Mucosa of descending colon (tissue), 3 donors: Measurements from ENCODE around the gene TEX13A. TPM values are rescaled to one million over a fixed set of nuclear protein-coding genes. Genes with fewer than 3 reads are reported as not detected.

Experiments
- ATAC-seq: fragments of 200-7000 bp; cut with Tn5 transposase; one replicate; pipeline ENCODE4 v1.9.1; 2020; ENCODE audit warnings: mild to moderate bottlenecking, moderate library complexity
- DNase-seq, 3 donors: peaks; one replicate each; pipeline ENCODE4 v3.0.0-alpha.2; 2020
- H3K36me3 ChIP-seq: fragments of 200-600 bp; one replicate; pipeline ENCODE4 v1.8.0; 2021; ENCODE audit warnings: low read depth, mild to moderate bottlenecking
- H3K4me1 ChIP-seq: fragments of 200-600 bp; one replicate; pipeline ENCODE4 v1.8.0; 2021; ENCODE audit warnings: low read depth, mild to moderate bottlenecking
- H3K4me3 ChIP-seq: fragments of 200-600 bp; one replicate; pipeline ENCODE4 v1.8.0; 2021; ENCODE audit warnings: mild to moderate bottlenecking
- H3K9me3 ChIP-seq: fragments of 200-600 bp; one replicate; pipeline ENCODE4 v1.8.0; 2021; ENCODE audit warnings: mild to moderate bottlenecking
- intact Hi-C, 2 donors: fragments of 100-400 bp; cut with DNase I in 1 of 2; cut with micrococcal nuclease in 1 of 2; formaldehyde crosslinking; loops; one replicate each; pipeline versions ENCODE4 v1.11.0 to v1.11.1; 2022; cut with DNase I, micrococcal nuclease
- total RNA-seq, 3 donors: library from RNA; stranded (reverse); fragmentation: NEBNext Ultra II Directional in 2 of 3; extraction: Animal tissue kit (Norgen Biotek cat#: 25700) in 2 of 3; gene quantifications; one replicate each; pipeline versions ENCODE4 v1.2.1 to v1.2.4, GENCODE V29; 2021 to 2023
- TF ChIP-seq, protein P1 (sequence below): fragments of 200-600 bp; IDR thresholded peaks from one replicate; pipeline ENCODE4 v1.8.0; 2022; ENCODE audit warnings: antibody characterized with exemption, mild to moderate bottlenecking
- donor health status: DM: no; HTN: no; CAD: no; lungs with moderate emphysema.
- donor health status: DM: no; HTN: no; CAD: no.
- donor health status: DM: no; HTN: yes; CAD: no.

The TEX13A gene
- total RNA-seq, 3 donors from 2014 or later = not detected

DNA sequence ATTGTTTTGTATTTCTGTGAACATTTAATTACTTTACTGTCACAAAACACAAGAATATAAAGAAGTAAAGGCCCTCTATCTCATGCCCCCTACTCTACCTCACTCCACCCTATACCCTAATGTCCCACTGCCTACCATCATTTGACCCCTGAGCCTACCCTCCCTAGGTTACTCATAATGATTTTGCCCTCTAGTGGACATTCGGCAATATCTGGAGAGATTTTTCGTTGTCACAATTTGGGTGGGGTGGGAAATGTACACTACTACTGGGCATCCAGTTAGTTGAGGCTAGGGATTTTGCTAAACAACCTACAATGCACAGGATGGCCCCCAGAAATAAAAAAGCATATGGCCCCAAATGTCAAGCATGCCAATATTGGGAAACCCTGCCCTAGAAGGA is 10.2 kb downstream of the TEX13A start:
- no peaks in the 10 kb centered on the region for H3K4me1 ChIP-seq
- H3K9me3 ChIP-seq = no peaks in the 10 kb centered on the region
- no peak overlapping the region for H3K4me3 ChIP-seq
- ATAC-seq (no peak), DNase-seq (no peak)
- intact Hi-C loops = no loop called here
- no peaks in the 10 kb centered on the region for H3K36me3 ChIP-seq
- TF ChIP-seq, protein P1, sequence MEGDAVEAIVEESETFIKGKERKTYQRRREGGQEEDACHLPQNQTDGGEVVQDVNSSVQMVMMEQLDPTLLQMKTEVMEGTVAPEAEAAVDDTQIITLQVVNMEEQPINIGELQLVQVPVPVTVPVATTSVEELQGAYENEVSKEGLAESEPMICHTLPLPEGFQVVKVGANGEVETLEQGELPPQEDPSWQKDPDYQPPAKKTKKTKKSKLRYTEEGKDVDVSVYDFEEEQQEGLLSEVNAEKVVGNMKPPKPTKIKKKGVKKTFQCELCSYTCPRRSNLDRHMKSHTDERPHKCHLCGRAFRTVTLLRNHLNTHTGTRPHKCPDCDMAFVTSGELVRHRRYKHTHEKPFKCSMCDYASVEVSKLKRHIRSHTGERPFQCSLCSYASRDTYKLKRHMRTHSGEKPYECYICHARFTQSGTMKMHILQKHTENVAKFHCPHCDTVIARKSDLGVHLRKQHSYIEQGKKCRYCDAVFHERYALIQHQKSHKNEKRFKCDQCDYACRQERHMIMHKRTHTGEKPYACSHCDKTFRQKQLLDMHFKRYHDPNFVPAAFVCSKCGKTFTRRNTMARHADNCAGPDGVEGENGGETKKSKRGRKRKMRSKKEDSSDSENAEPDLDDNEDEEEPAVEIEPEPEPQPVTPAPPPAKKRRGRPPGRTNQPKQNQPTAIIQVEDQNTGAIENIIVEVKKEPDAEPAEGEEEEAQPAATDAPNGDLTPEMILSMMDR = no peak

- TF ChIP-seq, protein P1 = no peak
- no peak for DNase-seq
- Histone ChIP-seq H3K4me3 (no peak overlapping the region), H3K9me3 (no peaks in the 10 kb centered on the region), H3K4me1 (no peaks in the 10 kb centered on the region), H3K36me3 (no peaks in the 10 kb centered on the region)
- intact Hi-C loops = no loop called here
- ATAC-seq = no peak
Observed at GRCh38 chrX:105209406-105209805, 11.1 kb downstream of the TEX13A start.

DNA sequence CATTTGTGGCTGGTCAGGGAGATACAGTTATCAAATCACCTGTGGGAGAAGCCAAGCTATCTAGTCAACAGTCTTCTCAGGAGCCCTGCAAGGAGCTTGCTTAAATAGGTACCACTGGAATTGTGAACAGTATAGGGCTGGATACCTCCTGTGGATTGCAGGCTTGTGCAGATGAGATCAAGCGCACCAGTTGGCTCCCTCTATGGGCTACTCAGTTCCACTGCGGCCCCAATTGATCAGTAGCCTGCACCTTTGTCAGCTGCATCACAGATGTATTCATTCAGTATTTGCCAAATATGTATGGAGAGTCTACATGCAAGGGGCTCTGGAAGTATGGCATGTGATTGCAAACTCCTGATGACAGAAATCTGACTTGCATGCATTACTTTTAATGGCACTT is 28.6 kb downstream of the TEX13A start:
- Histone ChIP-seq H3K4me1 (no peaks in the 10 kb centered on the region), H3K4me3 (no peak overlapping the region), H3K36me3 (no peaks in the 10 kb centered on the region), H3K9me3 (no peaks in the 10 kb centered on the region)
- peak; percentile 65 for ATAC-seq
- intact Hi-C loops = no loop called here
- TF ChIP-seq, protein P1 = no peak
- peak in 1 of 3 donors; percentile 2 for DNase-seq

DNA sequence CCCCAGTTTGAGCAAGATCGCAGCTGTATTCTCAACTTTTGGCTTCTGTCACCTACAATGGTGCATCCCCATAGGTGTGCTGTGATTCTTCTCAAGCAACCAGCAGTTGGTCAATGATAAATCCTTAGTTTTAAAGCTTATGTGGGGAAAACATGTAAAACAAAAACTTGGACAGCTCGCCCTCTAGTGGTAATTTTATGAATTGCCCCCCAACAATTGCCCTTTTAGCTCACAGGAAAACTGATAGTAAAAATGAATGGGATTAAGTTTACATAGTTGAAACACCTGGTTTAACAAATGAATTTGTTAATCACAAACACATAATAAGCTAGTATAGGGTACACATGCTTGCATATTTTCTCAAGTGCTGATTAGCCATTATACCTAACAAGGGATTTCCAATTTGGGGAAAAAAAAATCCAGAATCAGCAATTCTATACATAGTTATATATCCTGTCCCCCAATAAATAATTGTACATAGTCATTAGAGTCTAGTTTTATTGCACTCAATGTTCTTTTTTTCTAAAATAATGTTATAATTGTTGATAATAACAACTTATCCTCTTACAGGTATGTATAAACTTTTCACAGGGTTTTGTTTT is 30.1 kb downstream of the TEX13A start:
- H3K4me1 ChIP-seq = no peaks in the 10 kb centered on the region
- H3K9me3 ChIP-seq = no peaks in the 10 kb centered on the region
- TF ChIP-seq, protein P1 = peak; percentile 22
- H3K4me3 ChIP-seq = no peak overlapping the region
- peak in 1 of 3 donors; percentile 49 for DNase-seq
- ATAC-seq = peak; percentile 31
- intact Hi-C loops = no loop called here
- H3K36me3 ChIP-seq = no peaks in the 10 kb centered on the region

- Histone ChIP-seq H3K9me3 (no peaks in the 10 kb centered on the region), H3K36me3 (no peaks in the 10 kb centered on the region), H3K4me3 (no peak overlapping the region), H3K4me1 (no peaks in the 10 kb centered on the region)
- ATAC-seq = no peak
- TF ChIP-seq, protein P1 = no peak
- intact Hi-C loops = no loop called here
- DNase-seq = no peak
Observed at GRCh38 chrX:105189093-105189492, 31.4 kb downstream of the TEX13A start.

GRCh38 chrX:105179644-105180043 is 40.9 kb downstream of the TEX13A start:
- no peak for DNase-seq
- TF ChIP-seq, protein P1 = no peak
- ATAC-seq = no peak
- no peaks in the 10 kb centered on the region for H3K4me1 ChIP-seq
- no peaks in the 10 kb centered on the region for H3K36me3 ChIP-seq
- intact Hi-C loops = no loop called here
- no peak overlapping the region for H3K4me3 ChIP-seq
- H3K9me3 ChIP-seq = no peaks in the 10 kb centered on the region
